Colonic mucosa (tissue), 4 donors: ENCODE results near the gene ITGB4. TPM values are rescaled to one million over a fixed set of nuclear protein-coding genes. Genes with fewer than 3 reads are reported as not detected.

Source experiments
- DNase-seq: peaks from one replicate; pipeline ENCODE4 v3.0.0-alpha.2; 2020
- H3K27ac ChIP-seq: fragments of 200-600 bp; one replicate; pipeline ENCODE4 v1.8.0; 2021
- H3K27me3 ChIP-seq: fragments of 200-600 bp; one replicate; pipeline ENCODE4 v1.8.0; 2021
- H3K36me3 ChIP-seq: fragments of 200-600 bp; one replicate; pipeline ENCODE4 v1.8.0; 2021
- H3K4me1 ChIP-seq: fragments of 200-600 bp; one replicate; pipeline ENCODE4 v1.8.0; 2021; ENCODE audit warnings: mild to moderate bottlenecking
- H3K4me3 ChIP-seq: fragments of 200-600 bp; one replicate; pipeline ENCODE4 v1.8.0; 2021
- H3K9ac ChIP-seq, 2 donors: one replicate each; pipeline ENCODE4 v1.7.0; 2013; ENCODE audit warnings: control low read depth in 2 of 2, low read depth in 2 of 2, low read length in 2 of 2
- H3K9me3 ChIP-seq: fragments of 200-600 bp; one replicate; pipeline ENCODE4 v1.8.0; 2021
- intact Hi-C: fragments of 100-400 bp; cut with DNase I; formaldehyde crosslinking; loops from one replicate; pipeline ENCODE4 v1.14.1; 2022
- total RNA-seq, 2 donors: library from RNA; stranded (reverse); fragmentation: NEBNext Ultra II Directional in 1 of 2; extraction: Animal tissue kit (Norgen Biotek cat#: 25700) in 1 of 2; gene quantifications; one replicate each; pipeline ENCODE4 v1.2.1, GENCODE V29; 2021
- TF ChIP-seq, protein P1 (sequence below): fragments of 200-600 bp; IDR thresholded peaks from one replicate; pipeline ENCODE4 v1.8.0; 2022; ENCODE audit warnings: antibody characterized with exemption, mild to moderate bottlenecking
- donor health status: healthy.
- donor health status: DM: no; HTN: no; CAD: no.
- donor health status: DM: no; HTN: no; CAD: no.

ITGB4 gene
- total RNA-seq, 2 donors from 2014 or later: 267 to 272 TPM

DNA sequence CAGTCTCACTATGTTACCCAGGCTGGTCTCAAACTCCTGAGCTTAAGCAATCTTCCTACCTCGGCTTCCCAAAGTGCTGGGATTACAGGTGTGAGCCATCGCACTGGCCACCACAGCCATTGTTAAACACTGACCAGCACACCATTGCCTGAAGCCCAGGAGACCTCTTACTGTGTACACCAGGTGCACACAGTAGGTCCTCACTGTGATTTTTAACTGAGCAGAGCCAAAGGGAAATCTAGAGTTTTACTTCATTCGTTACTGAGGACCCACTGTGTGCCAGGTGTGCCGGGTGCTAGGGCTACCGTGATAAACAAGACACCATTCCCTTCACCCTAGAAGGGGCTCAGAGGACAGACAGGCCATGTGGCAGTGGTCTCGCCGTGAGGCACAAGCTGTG, 4.2 kb downstream of the ITGB4 start:
- H3K36me3 ChIP-seq: no peaks in the 10 kb centered on the region

DNA sequence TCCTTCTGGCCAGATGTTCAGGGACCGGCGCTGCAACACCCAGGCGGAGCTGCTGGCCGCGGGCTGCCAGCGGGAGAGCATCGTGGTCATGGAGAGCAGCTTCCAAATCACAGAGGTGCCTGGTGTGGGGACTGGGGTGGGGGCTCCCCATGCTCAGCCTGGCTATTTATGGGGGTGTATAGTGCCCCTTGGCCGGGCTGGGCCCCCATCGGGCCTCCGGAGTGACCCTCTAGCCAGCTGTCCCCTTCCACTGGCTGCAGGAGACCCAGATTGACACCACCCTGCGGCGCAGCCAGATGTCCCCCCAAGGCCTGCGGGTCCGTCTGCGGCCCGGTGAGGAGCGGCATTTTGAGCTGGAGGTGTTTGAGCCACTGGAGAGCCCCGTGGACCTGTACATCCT, 6.1 kb downstream of the ITGB4 start:
- H3K4me1 ChIP-seq: peaks cover 9% of the 10 kb centered on the region
- DNase-seq: no peak
- no peaks in the 10 kb centered on the region for H3K9me3 ChIP-seq
- H3K27ac ChIP-seq: no peak overlapping the region
- intact Hi-C loops: no loop called here
- H3K4me3 ChIP-seq: no peak overlapping the region
- no peaks in the 10 kb centered on the region for H3K27me3 ChIP-seq
- H3K36me3 ChIP-seq: no peaks in the 10 kb centered on the region
- TF ChIP-seq, protein P1, sequence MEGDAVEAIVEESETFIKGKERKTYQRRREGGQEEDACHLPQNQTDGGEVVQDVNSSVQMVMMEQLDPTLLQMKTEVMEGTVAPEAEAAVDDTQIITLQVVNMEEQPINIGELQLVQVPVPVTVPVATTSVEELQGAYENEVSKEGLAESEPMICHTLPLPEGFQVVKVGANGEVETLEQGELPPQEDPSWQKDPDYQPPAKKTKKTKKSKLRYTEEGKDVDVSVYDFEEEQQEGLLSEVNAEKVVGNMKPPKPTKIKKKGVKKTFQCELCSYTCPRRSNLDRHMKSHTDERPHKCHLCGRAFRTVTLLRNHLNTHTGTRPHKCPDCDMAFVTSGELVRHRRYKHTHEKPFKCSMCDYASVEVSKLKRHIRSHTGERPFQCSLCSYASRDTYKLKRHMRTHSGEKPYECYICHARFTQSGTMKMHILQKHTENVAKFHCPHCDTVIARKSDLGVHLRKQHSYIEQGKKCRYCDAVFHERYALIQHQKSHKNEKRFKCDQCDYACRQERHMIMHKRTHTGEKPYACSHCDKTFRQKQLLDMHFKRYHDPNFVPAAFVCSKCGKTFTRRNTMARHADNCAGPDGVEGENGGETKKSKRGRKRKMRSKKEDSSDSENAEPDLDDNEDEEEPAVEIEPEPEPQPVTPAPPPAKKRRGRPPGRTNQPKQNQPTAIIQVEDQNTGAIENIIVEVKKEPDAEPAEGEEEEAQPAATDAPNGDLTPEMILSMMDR: no peak
- H3K9ac ChIP-seq: no peak overlapping the region

More for the DNA sequence above, 4.2 kb downstream of the ITGB4 start:
- Histone ChIP-seq H3K4me3 (no peak overlapping the region), H3K4me1 (peaks cover 8% of the 10 kb centered on the region), H3K27me3 (no peaks in the 10 kb centered on the region), H3K27ac (no peak overlapping the region), H3K9me3 (no peaks in the 10 kb centered on the region), H3K9ac (no peak overlapping the region)
- TF ChIP-seq, protein P1: no peak
- intact Hi-C loops: no loop called here
- DNase-seq: no peak

DNA sequence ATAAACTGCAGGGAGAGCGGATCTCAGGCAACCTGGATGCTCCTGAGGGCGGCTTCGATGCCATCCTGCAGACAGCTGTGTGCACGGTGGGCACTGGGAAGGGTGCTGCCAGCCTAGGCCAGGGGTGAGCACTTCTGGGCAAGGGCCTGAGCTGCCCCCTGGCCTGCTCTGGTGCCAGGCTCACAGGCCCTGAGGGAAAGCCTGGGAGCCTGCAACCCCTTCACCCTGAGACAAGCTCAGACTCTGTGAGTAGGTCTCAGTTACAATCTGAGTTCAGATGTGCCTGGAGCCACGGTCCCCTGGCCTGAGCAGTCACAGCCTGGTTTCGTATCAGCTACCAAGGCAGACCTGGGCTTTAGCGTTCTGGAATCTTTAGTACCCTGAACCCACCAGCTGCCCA, 8.1 kb downstream of the ITGB4 start:
- H3K4me3 ChIP-seq: no peak overlapping the region
- intact Hi-C loops: no loop called here
- no peak overlapping the region for H3K9ac ChIP-seq
- DNase-seq: no peak
- no peaks in the 10 kb centered on the region for H3K36me3 ChIP-seq
- peaks cover 4% of the 10 kb centered on the region for H3K4me1 ChIP-seq
- no peaks in the 10 kb centered on the region for H3K9me3 ChIP-seq
- H3K27me3 ChIP-seq: no peaks in the 10 kb centered on the region
- H3K27ac ChIP-seq: no peak overlapping the region
- TF ChIP-seq, protein P1: no peak

DNA sequence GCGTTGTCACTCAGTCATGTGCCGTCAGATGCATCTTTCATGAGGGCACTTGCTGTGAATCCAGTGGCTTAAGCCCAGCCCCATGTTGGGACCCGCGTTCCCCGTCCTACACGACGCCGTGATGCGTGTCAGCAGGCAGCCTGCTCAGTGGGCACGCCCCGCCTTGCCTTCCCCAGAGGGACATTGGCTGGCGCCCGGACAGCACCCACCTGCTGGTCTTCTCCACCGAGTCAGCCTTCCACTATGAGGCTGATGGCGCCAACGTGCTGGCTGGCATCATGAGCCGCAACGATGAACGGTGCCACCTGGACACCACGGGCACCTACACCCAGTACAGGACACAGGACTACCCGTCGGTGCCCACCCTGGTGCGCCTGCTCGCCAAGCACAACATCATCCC, 8.8 kb downstream of the ITGB4 start:
- intact Hi-C loops: no loop called here

DNA sequence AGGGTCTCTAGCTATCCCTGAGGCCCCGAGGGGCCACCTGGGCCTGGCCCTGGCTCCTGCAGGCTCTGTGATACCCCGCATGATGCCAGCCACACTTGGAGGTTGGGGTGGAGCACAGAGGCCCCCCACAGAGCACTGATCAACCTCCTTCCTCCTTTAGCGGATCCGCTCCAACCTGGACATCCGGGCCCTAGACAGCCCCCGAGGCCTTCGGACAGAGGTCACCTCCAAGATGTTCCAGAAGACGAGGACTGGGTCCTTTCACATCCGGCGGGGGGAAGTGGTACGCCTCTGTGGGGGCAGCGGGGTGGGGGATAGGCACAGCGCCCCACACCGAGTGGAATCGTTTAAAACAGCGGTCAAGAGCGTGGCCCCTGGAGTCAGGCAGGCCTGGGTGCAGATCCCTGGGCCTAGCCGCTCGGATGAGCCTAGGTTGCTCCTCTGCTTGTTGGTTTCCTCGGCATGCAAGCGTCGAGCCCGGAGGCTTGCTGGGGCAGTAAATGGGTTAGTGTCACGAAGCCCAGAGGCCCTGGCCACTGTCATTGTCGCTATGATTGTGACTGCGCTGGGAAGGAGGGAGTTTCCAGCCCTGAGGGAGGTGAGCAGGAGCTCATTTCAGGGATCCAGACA, 9.9 kb downstream of the ITGB4 start:
- no peak for DNase-seq
- H3K4me1 ChIP-seq: peaks cover 3% of the 10 kb centered on the region
- no peaks in the 10 kb centered on the region for H3K9me3 ChIP-seq
- intact Hi-C loops: no loop called here
- no peak overlapping the region for H3K27ac ChIP-seq
- H3K9ac ChIP-seq: no peak overlapping the region
- H3K4me3 ChIP-seq: no peak overlapping the region
- TF ChIP-seq, protein P1: no peak
- peaks cover 5% of the 10 kb centered on the region for H3K36me3 ChIP-seq
- no peaks in the 10 kb centered on the region for H3K27me3 ChIP-seq

More for the DNA sequence above, 8.8 kb downstream of the ITGB4 start:
- DNase-seq: no peak
- Histone ChIP-seq H3K4me3 (no peak overlapping the region), H3K27me3 (no peaks in the 10 kb centered on the region), H3K27ac (no peak overlapping the region), H3K9ac (no peak overlapping the region), H3K4me1 (peaks cover 3% of the 10 kb centered on the region), H3K36me3 (no peaks in the 10 kb centered on the region), H3K9me3 (no peaks in the 10 kb centered on the region)
- TF ChIP-seq, protein P1: no peak
